Body of pancreas (tissue), 4 donors: ENCODE results near the gene SH3PXD2B.

Experiments
- CTCF ChIP-seq, 7 experiments: fragments of 450-650 bp in 4 of 7; fragments of 200-600 bp in 3 of 7; sonication (generic) in 3 of 7; IDR thresholded peaks; one replicate each; pipeline ENCODE4 v1.5.1; 2016 to 2019; ENCODE audit warnings: antibody characterized with exemption in 7 of 7
- POLR2A ChIP-seq, 3 donors: fragments of 450-650 bp; IDR thresholded peaks; one replicate each; pipeline ENCODE4 v1.6.1; 2016; ENCODE audit warnings: antibody characterized with exemption in 3 of 3, mild to moderate bottlenecking in 2 of 3

DNA sequence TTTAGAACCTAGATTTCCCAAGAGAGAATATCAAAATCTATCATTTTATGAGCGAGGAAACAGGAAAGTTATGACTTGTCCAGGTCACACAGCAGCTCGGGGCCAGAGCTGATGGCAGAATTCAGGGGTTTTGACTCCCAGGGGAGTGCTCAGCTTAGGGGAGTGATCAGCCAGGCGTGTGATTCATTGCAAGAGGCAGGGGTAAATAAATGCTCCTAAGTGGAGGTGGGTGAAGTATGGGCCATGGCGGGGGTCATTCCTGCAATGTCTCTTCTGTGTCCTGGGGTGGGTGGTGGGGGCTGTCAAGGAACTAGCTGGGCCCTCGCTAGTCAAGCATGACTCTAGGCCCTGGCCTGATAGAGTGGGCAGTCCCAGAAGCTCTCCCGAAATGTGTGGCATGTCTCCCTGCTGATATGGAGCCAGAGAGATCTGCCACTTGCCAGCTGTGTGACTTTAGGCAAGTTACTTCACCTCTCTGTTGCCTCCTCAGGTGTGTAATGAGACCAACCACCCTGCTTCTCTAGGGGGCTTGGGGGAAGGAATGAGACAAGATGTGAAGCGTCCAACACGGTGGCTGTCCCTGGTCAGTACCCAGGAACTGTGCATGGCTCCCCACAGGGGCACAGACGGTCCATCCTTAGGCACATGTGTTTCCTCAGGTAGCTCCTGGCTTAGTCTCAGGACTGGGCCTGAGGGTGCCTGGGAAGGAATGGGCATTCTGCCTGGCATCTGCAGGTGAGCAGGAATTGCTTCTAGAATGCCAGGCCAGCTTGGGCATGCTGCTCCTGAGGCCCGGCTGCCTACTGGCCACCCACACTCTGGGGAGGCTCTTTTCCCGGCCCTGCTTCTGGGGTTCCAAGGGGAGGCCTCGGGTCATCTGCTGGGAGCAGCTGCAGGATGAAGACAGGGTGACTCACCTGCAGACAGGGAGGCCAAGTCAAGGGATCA lies 36.5 kb upstream of the SH3PXD2B start:
- no peak for TF ChIP-seq CTCF (IDR thresholded peaks at IDR 0.05)
- no peak for TF ChIP-seq POLR2A (IDR thresholded peaks at IDR 0.05)
